HEK293T (cell line): ENCODE results near the gene FAM135A.

Source experiments
- ARNT ChIP-seq: fragments of 450-650 bp; IDR thresholded peaks from 2 replicates; pipeline ENCODE4 v1.6.1; 2017; ENCODE audit warnings: mild to moderate bottlenecking
- BHLHE40 ChIP-seq: fragments of 450-650 bp; IDR thresholded peaks from 2 replicates; pipeline ENCODE4 v1.6.1; 2016; ENCODE audit warnings: mild to moderate bottlenecking, moderate library complexity, borderline replicate concordance
- CTBP1 ChIP-seq: fragments of 450-650 bp; IDR thresholded peaks from 2 replicates; pipeline ENCODE4 v1.6.1; 2016; ENCODE audit warnings: borderline replicate concordance
- ELF4 ChIP-seq: fragments of 450-650 bp; IDR thresholded peaks from 2 replicates; pipeline ENCODE4 v1.6.1; 2017; ENCODE audit warnings: antibody characterized with exemption
- FOXA1 ChIP-seq: fragments of 450-650 bp; IDR thresholded peaks from 2 replicates; pipeline ENCODE4 v1.6.1; 2016; ENCODE audit warnings: mild to moderate bottlenecking
- FOXK2 ChIP-seq: fragments of 450-650 bp; IDR thresholded peaks from 2 replicates; pipeline ENCODE4 v1.6.1; 2016; ENCODE audit warnings: mild to moderate bottlenecking
- FOXM1 ChIP-seq: fragments of 450-650 bp; IDR thresholded peaks from 2 replicates; pipeline ENCODE4 v1.6.1; 2017; ENCODE audit warnings: mild to moderate bottlenecking, borderline replicate concordance
- HDGF ChIP-seq: fragments of 450-650 bp; IDR thresholded peaks from 2 replicates; pipeline ENCODE4 v1.6.1; 2017; ENCODE audit warnings: antibody characterized with exemption, borderline replicate concordance
- L3MBTL2 ChIP-seq: fragments of 450-650 bp; conservative IDR thresholded peaks from 2 replicates; pipeline ENCODE4 v1.6.1; 2016; ENCODE audit warnings: mild to moderate bottlenecking
- PKNOX1 ChIP-seq: fragments of 450-650 bp; IDR thresholded peaks from 2 replicates; pipeline ENCODE4 v1.6.1; 2016
- SP1 ChIP-seq: fragments of 450-650 bp; IDR thresholded peaks from 2 replicates; pipeline ENCODE4 v1.6.1; 2017
- SUZ12 ChIP-seq: fragments of 450-650 bp; IDR thresholded peaks from 2 replicates; pipeline ENCODE4 v1.6.1; 2016; ENCODE audit warnings: mild to moderate bottlenecking
- TARDBP ChIP-seq: fragments of 450-650 bp; IDR thresholded peaks from 2 replicates; pipeline ENCODE4 v1.6.1; 2016
- ZNF384 ChIP-seq: fragments of 450-650 bp; IDR thresholded peaks from 2 replicates; pipeline ENCODE4 v1.6.1; 2016

DNA sequence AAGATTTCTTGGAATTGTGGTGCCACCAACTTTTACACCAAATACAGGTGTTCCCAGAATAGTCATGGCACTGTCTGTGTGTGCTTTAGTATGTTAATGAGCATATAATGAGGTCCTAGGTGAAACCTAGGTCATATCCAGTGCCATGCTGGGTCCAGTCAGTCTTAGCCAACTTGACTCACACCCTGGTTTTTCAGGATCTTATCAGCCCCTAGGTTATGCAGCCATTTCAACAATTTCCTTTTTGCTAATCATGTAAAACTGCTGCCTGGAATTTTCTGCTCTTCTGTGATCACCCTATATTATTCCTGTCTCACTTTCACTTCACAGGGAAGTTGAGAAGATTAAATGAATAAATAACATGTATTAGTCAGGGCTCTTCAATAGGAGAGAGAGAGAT lies 177.1 kb downstream of the FAM135A start:
- no peak for TF ChIP-seq FOXA1
- TF ChIP-seq HDGF = no peak
- no peak for TF ChIP-seq ZNF384
- no peak for TF ChIP-seq ARNT
- no peak for TF ChIP-seq SUZ12
- TF ChIP-seq FOXM1 = no peak
- TF ChIP-seq SP1 = no peak
- no peak for TF ChIP-seq FOXK2
- TF ChIP-seq TARDBP = no peak
- no peak for TF ChIP-seq L3MBTL2
- TF ChIP-seq ELF4 = no peak
- no peak for TF ChIP-seq BHLHE40
- no peak for TF ChIP-seq CTBP1
- no peak for TF ChIP-seq PKNOX1
